Activated naive CD4-positive, alpha-beta T cell treated with anti-CD3 and anti-CD28 coated beads, Interleukin-2, amount 50 U/mL, for 72 hours (primary cell): ENCODE measurements around the gene GALNT17. TPM values are rescaled to one million over a fixed set of nuclear protein-coding genes. Genes with fewer than 3 reads are reported as not detected.

Source experiments
- ATAC-seq, 2 donors: fragments of 150-1000 bp; cut with Tn5 transposase; 2 replicates each; pipeline ENCODE4 v1.10.0; 2021; ENCODE audit warnings: mild to moderate bottlenecking in 2 of 2, moderate library complexity in 2 of 2
- DNase-seq, 2 donors: peaks; one replicate each; pipeline ENCODE4 v3.0.0; 2021 to 2022; ENCODE audit warnings: low spot score in 2 of 2
- H3K27ac Mint-ChIP-seq, 2 donors: one replicate each; pipeline ENCODE4 v1.8.0; 2022; ENCODE audit warnings: mild to moderate bottlenecking in 2 of 2, mixed read lengths in 2 of 2
- H3K36me3 Mint-ChIP-seq, 2 donors: one replicate each; pipeline ENCODE4 v1.8.0; 2022; ENCODE audit warnings: mixed read lengths in 2 of 2
- H3K9me3 Mint-ChIP-seq, 2 donors: one replicate each; pipeline ENCODE4 v1.8.0; 2022; ENCODE audit warnings: mixed read lengths in 2 of 2
- total RNA-seq, 2 donors: library from RNA; stranded (reverse); gene quantifications; one replicate each; pipeline ENCODE4 v1.2.3, GENCODE V29; 2022

The GALNT17 gene
- total RNA-seq, 2 donors from 2014 or later = not detected

DNA sequence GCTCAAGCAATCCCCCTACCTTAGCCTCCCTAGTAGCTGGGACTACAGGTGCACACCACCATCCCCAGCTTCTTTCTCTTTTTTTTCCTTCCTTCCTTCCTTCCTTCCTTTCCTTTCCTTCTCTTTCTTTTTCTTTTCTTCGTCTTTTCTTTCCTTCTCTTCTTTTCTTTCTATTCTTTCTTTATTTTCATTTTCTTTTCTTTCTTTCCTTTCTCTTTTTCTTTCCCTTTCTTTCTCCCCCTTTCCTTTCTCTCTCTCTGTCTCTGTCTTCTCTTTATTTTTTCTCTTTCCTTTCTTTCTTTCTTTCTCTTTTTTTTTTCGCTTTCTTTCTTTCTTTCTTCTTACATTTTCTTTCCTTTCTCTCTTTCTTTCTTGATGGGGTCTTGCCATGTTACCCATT lies 621.3 kb downstream of the GALNT17 start:
- DNase-seq (no peak), ATAC-seq (no peak)
- Mint-ChIP-seq H3K36me3 (peaks cover 0 to 5% of the 10 kb centered on the region in 2 donors), H3K27ac (no peak overlapping the region), H3K9me3 (peaks cover 7 to 20% of the 10 kb centered on the region in 2 donors)

DNA sequence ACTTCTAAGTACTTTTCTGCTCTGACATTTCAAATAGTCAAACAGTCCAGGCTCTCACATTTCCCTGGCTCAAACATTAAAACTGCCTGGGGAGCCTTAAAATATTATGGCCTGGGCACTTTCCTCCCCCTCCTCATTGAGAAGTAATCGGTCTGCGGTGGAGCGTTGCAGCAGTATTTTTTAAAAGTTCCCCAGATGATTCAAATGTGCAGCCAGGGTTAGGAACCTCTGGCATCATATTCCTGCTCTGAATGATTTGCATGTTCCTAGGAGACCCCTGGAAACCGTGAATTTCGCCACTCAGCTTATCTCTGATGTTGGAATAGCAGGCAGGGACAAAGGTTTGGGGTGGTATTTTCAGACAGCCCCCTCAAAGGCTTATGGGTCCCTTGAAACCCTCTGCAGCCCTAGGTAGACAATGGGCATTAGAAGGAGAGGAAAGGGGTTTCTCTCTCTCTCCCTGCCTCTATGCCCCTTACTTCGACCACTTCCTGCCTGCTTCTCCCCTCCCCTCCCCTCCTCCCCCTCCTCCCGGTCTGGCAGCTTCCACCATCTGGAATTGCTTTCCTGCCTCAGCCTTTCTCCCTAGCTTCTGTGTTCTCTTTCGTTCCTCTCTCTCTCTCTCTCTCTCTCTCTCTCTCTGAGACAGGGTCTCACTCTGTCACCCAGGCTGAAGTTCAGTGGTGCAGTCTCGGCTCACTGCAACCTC lies 622.2 kb downstream of the GALNT17 start:
- Mint-ChIP-seq H3K36me3 (peaks cover 0 to 5% of the 10 kb centered on the region in 2 donors), H3K27ac (no peak overlapping the region), H3K9me3 (peaks cover 7 to 20% of the 10 kb centered on the region in 2 donors)
- DNase-seq (no peak), ATAC-seq (no peak)

DNA sequence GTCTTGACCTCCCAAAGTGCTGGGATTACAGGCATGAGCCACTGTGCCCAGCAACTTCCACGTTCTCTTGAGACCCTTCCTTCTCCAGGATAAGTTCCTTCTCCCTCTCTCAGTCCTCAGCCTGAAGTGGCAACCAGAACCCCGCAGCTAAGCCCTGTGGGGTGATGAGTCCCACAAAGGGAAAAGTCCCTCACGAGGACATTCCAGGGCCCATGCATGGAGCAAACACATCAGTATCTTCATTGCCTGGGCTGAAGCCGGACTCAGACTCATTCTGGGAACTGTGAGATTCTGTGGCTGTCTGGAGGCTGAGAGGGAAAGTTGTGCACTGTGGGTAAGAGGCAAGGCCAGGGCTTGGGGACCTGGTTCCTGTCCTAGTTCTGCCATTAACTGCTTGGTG lies 622.9 kb downstream of the GALNT17 start:
- Mint-ChIP-seq H3K9me3 (peaks cover 7 to 20% of the 10 kb centered on the region in 2 donors), H3K36me3 (peaks cover 0 to 5% of the 10 kb centered on the region in 2 donors), H3K27ac (no peak overlapping the region)
- DNase-seq (no peak), ATAC-seq (no peak)

DNA sequence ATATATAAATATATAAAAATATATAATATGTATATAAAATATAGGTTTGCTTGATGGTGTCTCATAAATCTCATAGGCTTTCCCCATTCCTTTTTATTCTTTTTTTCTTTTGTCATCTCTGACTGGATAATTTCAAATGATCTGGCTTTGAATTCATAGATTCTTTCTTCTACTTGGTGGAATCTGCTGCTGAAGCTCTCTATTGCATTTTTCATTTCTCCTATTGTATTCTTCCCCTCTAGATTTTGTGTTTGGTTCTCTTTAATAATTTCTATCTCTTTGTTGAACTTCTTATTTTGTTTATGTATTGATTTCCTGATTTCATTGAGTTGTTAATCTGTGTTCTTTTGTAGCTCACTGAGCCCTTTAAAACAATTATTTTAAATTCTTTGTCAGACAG lies 629.4 kb downstream of the GALNT17 start:
- peaks cover 0 to 6% of the 10 kb centered on the region in 2 donors for H3K36me3 Mint-ChIP-seq
- ATAC-seq (no peak), DNase-seq (no peak)
- peaks cover 22 to 25% of the 10 kb centered on the region in 2 donors for H3K9me3 Mint-ChIP-seq
- H3K27ac Mint-ChIP-seq = no peak overlapping the region
